ENCODE results near the gene LIPJ. TPM values are rescaled to one million over a fixed set of nuclear protein-coding genes. Genes with fewer than 3 reads are reported as not detected.

Gene LIPJ
- total and polyA plus RNA-seq, 8 donors, result 0.07 to 0.41 (median 0.23) TPM; not detected in 2

DNA sequence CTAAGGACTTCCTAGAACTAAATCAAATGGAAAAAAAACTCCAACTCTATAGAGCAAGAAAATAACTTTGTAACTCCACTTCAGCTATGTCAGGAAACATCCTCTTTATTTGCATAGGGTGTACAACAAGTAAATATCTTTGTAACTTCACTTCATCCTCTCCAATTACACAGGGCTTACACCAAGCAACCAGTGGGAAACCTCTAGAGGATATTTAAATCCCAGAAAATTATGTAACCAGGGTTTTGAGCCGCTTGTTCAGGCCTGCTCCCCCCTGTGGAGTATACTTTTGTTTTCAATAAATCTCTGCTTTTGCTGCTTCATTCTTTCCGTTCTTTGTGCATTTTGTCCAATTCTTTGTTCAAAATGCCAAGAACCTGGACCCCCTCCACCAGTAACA, 22.2 kb downstream of the LIPJ start:
- no peaks in the 10 kb centered on the region for H3K9me3 ChIP-seq
- H3K36me3 ChIP-seq, result no peaks in the 10 kb centered on the region
- ATAC-seq (no peak), DNase-seq (no peak)
- H3K27ac ChIP-seq, result no peak overlapping the region
- H3K4me1 ChIP-seq, result no peaks in the 10 kb centered on the region
- TF ChIP-seq, protein P1, sequence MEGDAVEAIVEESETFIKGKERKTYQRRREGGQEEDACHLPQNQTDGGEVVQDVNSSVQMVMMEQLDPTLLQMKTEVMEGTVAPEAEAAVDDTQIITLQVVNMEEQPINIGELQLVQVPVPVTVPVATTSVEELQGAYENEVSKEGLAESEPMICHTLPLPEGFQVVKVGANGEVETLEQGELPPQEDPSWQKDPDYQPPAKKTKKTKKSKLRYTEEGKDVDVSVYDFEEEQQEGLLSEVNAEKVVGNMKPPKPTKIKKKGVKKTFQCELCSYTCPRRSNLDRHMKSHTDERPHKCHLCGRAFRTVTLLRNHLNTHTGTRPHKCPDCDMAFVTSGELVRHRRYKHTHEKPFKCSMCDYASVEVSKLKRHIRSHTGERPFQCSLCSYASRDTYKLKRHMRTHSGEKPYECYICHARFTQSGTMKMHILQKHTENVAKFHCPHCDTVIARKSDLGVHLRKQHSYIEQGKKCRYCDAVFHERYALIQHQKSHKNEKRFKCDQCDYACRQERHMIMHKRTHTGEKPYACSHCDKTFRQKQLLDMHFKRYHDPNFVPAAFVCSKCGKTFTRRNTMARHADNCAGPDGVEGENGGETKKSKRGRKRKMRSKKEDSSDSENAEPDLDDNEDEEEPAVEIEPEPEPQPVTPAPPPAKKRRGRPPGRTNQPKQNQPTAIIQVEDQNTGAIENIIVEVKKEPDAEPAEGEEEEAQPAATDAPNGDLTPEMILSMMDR (IDR thresholded peaks at IDR 0.05), result no peak
- H3K27me3 ChIP-seq, result no peaks in the 10 kb centered on the region
- H3K4me3 ChIP-seq, result no peak overlapping the region
- intact Hi-C loops (cut with DNase I), result no loop called here

DNA sequence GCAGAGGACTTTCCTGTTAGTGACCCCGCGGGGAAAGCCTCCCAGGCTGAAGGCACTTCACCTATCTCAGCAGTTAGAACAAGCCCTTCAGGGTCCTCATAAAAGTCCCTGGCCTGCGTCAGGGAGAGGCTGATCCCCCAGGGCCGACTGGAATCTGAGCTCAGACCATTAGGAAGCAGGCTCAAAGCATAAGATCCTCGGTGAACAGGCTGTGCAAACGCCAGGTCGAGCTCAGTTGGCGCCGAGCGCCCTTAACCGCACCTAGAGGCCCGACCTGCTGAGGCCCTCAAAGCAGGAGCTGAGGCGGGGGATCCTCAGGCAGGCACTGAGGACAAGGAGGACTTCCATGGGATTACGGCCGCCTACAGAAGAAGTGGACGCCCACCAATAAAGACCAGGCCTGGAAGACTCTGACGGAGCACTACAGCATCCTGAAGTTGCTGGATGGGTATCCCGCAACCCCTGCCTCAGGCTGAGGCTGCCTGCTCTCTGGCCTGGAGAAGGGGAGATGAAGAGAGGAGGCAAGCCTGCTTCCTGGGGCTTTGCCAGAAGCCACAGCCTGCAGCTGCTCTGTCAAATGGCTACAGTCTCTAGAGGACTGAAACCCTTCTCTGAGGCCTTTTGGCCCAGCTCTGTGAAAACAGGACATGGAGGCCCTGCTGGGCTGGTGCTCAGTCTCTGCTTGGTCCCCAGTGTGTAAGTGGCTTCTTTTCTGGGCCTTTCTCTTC, 29.9 kb downstream of the LIPJ start:
- ATAC-seq, result no peak
- peak in 2 of 4 donors; percentile 23 to 60 for DNase-seq
- TF ChIP-seq, protein P1 (IDR thresholded peaks at IDR 0.05), result no peak
- Histone ChIP-seq H3K4me3 (no peak overlapping the region), H3K4me1 (no peaks in the 10 kb centered on the region), H3K27me3 (no peaks in the 10 kb centered on the region), H3K9me3 (no peaks in the 10 kb centered on the region), H3K27ac (no peak overlapping the region), H3K36me3 (no peaks in the 10 kb centered on the region)
- intact Hi-C loops (cut with DNase I), result no loop called here

DNA sequence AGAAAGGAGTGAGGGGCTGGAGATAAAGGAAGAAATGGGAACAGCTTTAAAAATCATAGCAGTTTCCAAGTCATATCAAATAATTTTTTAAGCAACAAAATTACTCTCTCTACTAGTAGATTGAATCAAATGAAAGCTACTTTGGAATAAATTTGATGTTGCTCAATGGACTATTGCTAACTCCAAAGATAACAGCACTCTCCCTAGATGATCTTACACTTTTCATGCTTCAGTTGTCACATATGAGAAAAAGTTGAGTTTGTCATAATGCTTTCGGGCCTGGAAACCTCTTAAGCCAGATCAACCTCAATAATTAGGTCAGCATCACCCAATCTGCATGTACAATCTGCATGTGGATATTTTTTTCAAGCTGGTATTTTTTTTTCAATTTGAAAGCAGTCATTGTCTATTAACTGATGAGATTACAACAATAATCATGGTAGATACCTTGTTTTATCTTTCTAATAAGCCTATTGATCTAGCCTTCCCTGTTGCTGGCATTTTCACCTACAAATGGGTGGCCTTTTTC, 31.3 kb downstream of the LIPJ start:
- H3K27me3 ChIP-seq, result no peaks in the 10 kb centered on the region
- ATAC-seq (no peak), DNase-seq (no peak)
- no peaks in the 10 kb centered on the region for H3K4me1 ChIP-seq
- intact Hi-C loops (cut with DNase I), result no loop called here
- TF ChIP-seq, protein P1 (IDR thresholded peaks at IDR 0.05), result no peak
- H3K4me3 ChIP-seq, result no peak overlapping the region
- H3K27ac ChIP-seq, result no peak overlapping the region
- H3K36me3 ChIP-seq, result no peaks in the 10 kb centered on the region
- no peaks in the 10 kb centered on the region for H3K9me3 ChIP-seq

DNA sequence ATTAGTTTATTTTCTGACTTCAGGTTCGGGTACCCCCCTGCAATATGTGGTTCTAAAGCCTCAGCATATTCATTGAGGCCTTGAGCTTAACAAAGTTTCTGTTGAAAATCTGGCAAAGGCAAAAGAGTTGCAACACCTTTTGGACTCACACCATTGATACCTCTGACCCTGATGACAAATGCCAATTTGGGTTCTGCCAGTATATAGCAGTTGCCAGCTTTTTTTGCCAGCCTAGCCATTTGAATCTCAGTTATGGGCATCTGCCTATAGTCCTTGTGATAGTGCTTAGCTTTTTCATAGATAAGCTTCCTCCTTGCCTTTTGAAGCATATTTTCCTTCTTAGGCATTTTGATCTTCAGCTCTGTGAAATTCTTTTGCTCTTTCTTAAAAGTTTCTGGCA, 31.9 kb downstream of the LIPJ start:
- DNase-seq (no peak), ATAC-seq (no peak)
- H3K27me3 ChIP-seq, result no peaks in the 10 kb centered on the region
- TF ChIP-seq, protein P1 (IDR thresholded peaks at IDR 0.05), result no peak
- no peak overlapping the region for H3K4me3 ChIP-seq
- H3K36me3 ChIP-seq, result no peaks in the 10 kb centered on the region
- intact Hi-C loops (cut with DNase I), result no loop called here
- H3K4me1 ChIP-seq, result no peaks in the 10 kb centered on the region
- no peak overlapping the region for H3K27ac ChIP-seq
- H3K9me3 ChIP-seq, result no peaks in the 10 kb centered on the region

DNA sequence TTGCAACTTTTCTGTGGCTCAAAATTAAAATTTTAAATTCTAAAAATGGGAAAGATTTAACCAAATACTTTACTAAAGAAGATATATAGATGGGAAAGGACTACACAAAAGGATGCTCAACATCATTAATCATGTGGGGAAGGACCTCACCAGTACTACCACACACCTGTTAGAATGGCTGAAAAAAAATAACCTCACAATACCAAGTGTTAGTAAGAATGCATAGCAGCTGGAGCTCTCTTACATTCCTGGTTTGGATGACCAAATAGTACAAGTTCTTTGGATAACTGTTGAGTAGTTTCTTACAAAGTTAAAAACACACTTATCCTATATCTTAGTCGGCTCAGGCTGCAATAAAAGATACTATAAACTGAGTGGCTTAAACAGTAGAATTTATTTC, 33.9 kb downstream of the LIPJ start:
- ATAC-seq, result no peak

More for the DNA sequence above, 33.9 kb downstream of the LIPJ start:
- H3K27me3 ChIP-seq, result no peaks in the 10 kb centered on the region
- intact Hi-C loops (cut with DNase I), result no loop called here
- TF ChIP-seq, protein P1 (IDR thresholded peaks at IDR 0.05), result no peak
- H3K4me1 ChIP-seq, result no peaks in the 10 kb centered on the region
- H3K4me3 ChIP-seq, result no peak overlapping the region
- no peaks in the 10 kb centered on the region for H3K9me3 ChIP-seq
- no peak for DNase-seq
- no peaks in the 10 kb centered on the region for H3K36me3 ChIP-seq
- no peak overlapping the region for H3K27ac ChIP-seq

All from left lung (tissue), 10 donors.